Endothelial cell of umbilical vein (primary cell): ENCODE data around the gene ZSWIM4. TPM values are rescaled to one million over a fixed set of nuclear protein-coding genes. Genes with fewer than 3 reads are reported as not detected.

Experiments used
- BruUV-seq: library from RNA; stranded (reverse); fragments of 400-500 nt; replicated peaks from 2 replicates; lab custom pipeline; 2021; lab: Mats Ljungman, UMichigan
- CTCF ChIA-PET: fragments of 300-600, 350-600 bp; sonication (Branson Sonifier 250); formaldehyde crosslinking; loops from one replicate; lab custom pipeline; 2021; ENCODE audit warnings: antibody characterized with exemption, inconsistent platforms; lab: Charles Lee
- POLR2A ChIA-PET: fragments of 300-600, 350-600 bp; sonication (Branson Sonifier 250); formaldehyde crosslinking; loops from one replicate; lab custom pipeline; 2021; ENCODE audit warnings: antibody characterized with exemption, inconsistent platforms; lab: Charles Lee
- DNase-seq: peaks from one replicate; pipeline ENCODE4 v3.0.0-alpha.2; 2011; ENCODE audit warnings: low read depth, low spot score
- FAIRE-seq: peaks from 2 replicates; lab custom pipeline; 2011; peaks lifted over from hg19 to GRCh38; lab: Jason Lieb, UNC
- H2AFZ ChIP-seq: 2 replicates; pipeline ENCODE4 v1.6.0; 2012; ENCODE audit warnings: low read depth, low read length, control low read depth, inconsistent platforms
- H3K27ac ChIP-seq: 2 replicates; pipeline ENCODE4 v1.5.1; 2011; ENCODE audit warnings: low read depth, mild to moderate bottlenecking, control low read depth, low read length, moderate library complexity; ENCODE audit not compliant: insufficient read depth
- H3K27me3 ChIP-seq, 2 experiments: 2 replicates each; pipeline versions ENCODE4 v1.6.0 to v1.6.1; 2011; ENCODE audit warnings: low read length in 2 of 2, mixed read lengths in 1 of 2; ENCODE audit not compliant: control insufficient read depth in 2 of 2, insufficient read depth in 2 of 2
- H3K36me3 ChIP-seq, 2 experiments: 2 replicates in 1 of 2; 3 replicates in 1 of 2; pipeline ENCODE4 v1.5.1; 2011; ENCODE audit warnings: low read length in 2 of 2, mild to moderate bottlenecking in 1 of 2, moderate library complexity in 1 of 2; ENCODE audit not compliant: control insufficient read depth in 2 of 2, insufficient read depth in 2 of 2; ENCODE audit errors: extremely low read depth in 1 of 2
- H3K4me1 ChIP-seq: 3 replicates; pipeline ENCODE4 v1.5.1; 2011; ENCODE audit warnings: mild to moderate bottlenecking, low read length; ENCODE audit not compliant: control insufficient read depth, insufficient read depth; ENCODE audit errors: extremely low read depth
- H3K4me2 ChIP-seq: 2 replicates; pipeline ENCODE4 v1.6.1; 2011; ENCODE audit warnings: low read length, control low read depth, mixed read lengths; ENCODE audit not compliant: insufficient read depth
- H3K4me3 ChIP-seq, 3 experiments: fragments of 200-600 bp in 1 of 3; sonication (generic), shearing (Covaris generic) in 1 of 3; replicated peaks in 1 of 3; 2 replicates each; pipeline ENCODE4 v1.5.1; 2011 to 2016; ENCODE audit warnings: control low read depth in 3 of 3, low read length in 3 of 3, mild to moderate bottlenecking in 2 of 3, inconsistent platforms in 1 of 3, low read depth in 1 of 3, moderate library complexity in 1 of 3; ENCODE audit not compliant: insufficient read depth in 1 of 3
- H3K79me2 ChIP-seq: 2 replicates; pipeline ENCODE4 v1.6.0; 2012; ENCODE audit warnings: low read length, inconsistent platforms; ENCODE audit not compliant: control insufficient read depth, insufficient read depth
- H3K9ac ChIP-seq: replicated peaks from 2 replicates; pipeline ENCODE3; 2011; ENCODE audit warnings: low read length, control low read depth; ENCODE audit not compliant: insufficient read depth; ENCODE audit errors: extremely low read depth
- H3K9me1 ChIP-seq: replicated peaks from 3 replicates; pipeline ENCODE4 v1.6.0; 2011; ENCODE audit warnings: mild to moderate bottlenecking, low read length; ENCODE audit not compliant: control insufficient read depth, insufficient read depth; ENCODE audit errors: extremely low read depth
- H3K9me3 ChIP-seq: replicated peaks from 2 replicates; pipeline ENCODE4 v1.5.1; 2012; ENCODE audit warnings: low read length, inconsistent platforms; ENCODE audit not compliant: control insufficient read depth, insufficient read depth
- H4K20me1 ChIP-seq: replicated peaks from 2 replicates; pipeline ENCODE3; 2011; ENCODE audit warnings: mild to moderate bottlenecking, low read length; ENCODE audit not compliant: control insufficient read depth, insufficient read depth; ENCODE audit errors: extremely low read depth
- EZH2 ChIP-seq: IDR thresholded peaks from 2 replicates; pipeline ENCODE4 v1.6.1; 2012; ENCODE audit warnings: borderline replicate concordance, low read depth, mild to moderate bottlenecking, moderate library complexity, low read length, inconsistent platforms; ENCODE audit not compliant: severe bottlenecking
- FOS ChIP-seq: IDR thresholded peaks from 2 replicates; pipeline ENCODE4 v1.6.1; 2011; ENCODE audit warnings: mild to moderate bottlenecking, low read length, moderate library complexity, borderline replicate concordance; ENCODE audit not compliant: insufficient read depth
- GATA2 ChIP-seq: IDR thresholded peaks from 2 replicates; pipeline ENCODE4 v1.7.0; 2011; ENCODE audit warnings: low read depth, mild to moderate bottlenecking, moderate library complexity, mixed read lengths, low read length; ENCODE audit not compliant: insufficient read length, insufficient read depth
- JUN ChIP-seq: IDR thresholded peaks from 2 replicates; pipeline ENCODE4 v1.6.1; 2011; ENCODE audit warnings: borderline replicate concordance, low read depth; ENCODE audit not compliant: insufficient read length, insufficient read depth
- MAX ChIP-seq: IDR thresholded peaks from 2 replicates; pipeline ENCODE4 v1.6.1; 2011; ENCODE audit not compliant: insufficient read depth, insufficient read length
- MYC ChIP-seq: IDR thresholded peaks from one replicate; pipeline ENCODE4 v1.6.1; 2011; ENCODE audit warnings: mild to moderate bottlenecking, low read depth, low read length
- POLR2A ChIP-seq: IDR thresholded peaks from 2 replicates; pipeline ENCODE4 v1.6.1; 2012; ENCODE audit warnings: low read depth, mild to moderate bottlenecking, control low read depth, low read length
- POLR2AphosphoS5 ChIP-seq: IDR thresholded peaks from 2 replicates; pipeline ENCODE4 v1.6.1; 2012; ENCODE audit warnings: low read depth, mild to moderate bottlenecking, control low read depth, low read length, moderate library complexity; ENCODE audit not compliant: insufficient read depth
- dilution Hi-C: fragments of 300-500 bp; cut with MboI; formaldehyde crosslinking; loops from one replicate; pipeline ENCODE4 v1.15.0; 2019; ENCODE audit warnings: low sequenced_read_pairs; ENCODE audit not compliant: extremely low pct_ligation_motif_present
- intact Hi-C: fragments of 100-400 bp; cut with micrococcal nuclease; formaldehyde crosslinking; loops from one replicate; pipeline ENCODE4 v1.10.0; 2022
- polyA plus RNA-seq, 4 experiments: library from polyadenylated mRNA; depleted of rRNA in 3 of 4; stranded (reverse) in 3 of 4; unstranded in 1 of 4; fragments of >200 nt; gene quantifications; 2 replicates each; pipeline versions ENCODE4 v1.2.1 to v1.2.3, GENCODE V29; 2011 to 2012; ENCODE audit warnings: missing spikeins in 1 of 4
- total RNA-seq: library from RNA; stranded (reverse); gene quantifications from 2 replicates; pipeline ENCODE4 v1.2.3, GENCODE V29; 2021
- TF ChIP-seq, protein P1 (sequence below), 2 donors: IDR thresholded peaks; 1 replicate in 1 of 2; 2 replicates in 1 of 2; pipeline ENCODE4 v1.5.1; 2011; ENCODE audit warnings: low read length in 2 of 2, mild to moderate bottlenecking in 2 of 2, moderate library complexity in 2 of 2, control low read depth in 1 of 2, inconsistent platforms in 1 of 2, low read depth in 1 of 2; ENCODE audit not compliant: insufficient read depth in 1 of 2; ENCODE audit errors: extremely low read depth in 1 of 2

Gene ZSWIM4
- total and polyA plus RNA-seq, 2 donors (not counting 3 experiments of a cell fraction or from before 2014, with no cell fraction given): 12.7 to 26.6 TPM

DNA sequence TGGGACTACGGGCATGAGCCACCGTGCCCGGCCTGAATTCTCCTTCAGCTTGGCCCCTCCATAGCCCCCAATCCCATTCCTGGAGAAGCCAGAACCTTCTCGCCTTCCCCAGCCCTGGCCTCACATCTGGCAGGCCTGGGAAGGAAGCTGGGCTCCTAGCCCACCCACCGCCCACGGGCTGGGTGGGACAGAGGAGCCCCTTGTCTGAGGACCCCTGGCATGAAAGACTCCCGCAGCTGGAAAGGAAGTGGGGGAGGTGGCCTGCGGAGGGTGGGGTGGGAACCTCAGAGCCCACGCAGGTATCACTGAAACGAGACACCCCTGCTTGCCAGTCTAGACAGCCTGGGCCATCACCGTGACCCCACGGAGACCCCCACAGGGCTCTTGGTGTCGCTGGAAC is 74.0 kb downstream of the ZSWIM4 start:
- no peak overlapping the region for H3K4me3 ChIP-seq
- H3K27ac ChIP-seq: no peak overlapping the region
- no peaks in the 10 kb centered on the region for H3K27me3 ChIP-seq
- ChIA-PET POLR2A (no interaction called here), CTCF (no interaction called here)
- no peaks in the 10 kb centered on the region for H4K20me1 ChIP-seq
- BruUV-seq: no TSS peak
- no peaks in the 10 kb centered on the region for H3K79me2 ChIP-seq
- TF ChIP-seq GATA2 (no peak), MYC (no peak), EZH2 (no peak), POLR2A (no peak)
- peaks cover 6% of the 10 kb centered on the region for H3K4me1 ChIP-seq
- dilution Hi-C loops (no loop called here), intact Hi-C loops (no loop called here)
- no peaks in the 10 kb centered on the region for H3K9me3 ChIP-seq
- no peak overlapping the region for H3K9ac ChIP-seq
- H3K4me2 ChIP-seq: no peak overlapping the region
- H2AFZ ChIP-seq: no peak overlapping the region
- DNase-seq (no peak), FAIRE-seq (no peak)
- no peaks in the 10 kb centered on the region for H3K9me1 ChIP-seq
- H3K36me3 ChIP-seq: no peaks in the 10 kb centered on the region

- FAIRE-seq: no peak
- dilution Hi-C loops: no loop called here
- ChIA-PET CTCF (interaction anchor here (1.3 to 1.5 kb wide), 2 partner anchors 8 to 202 kb away, joined by 4 read pairs; partner anchors contain the start of gene MISP3), POLR2A (no interaction called here)
- Histone ChIP-seq H4K20me1 (no peaks in the 10 kb centered on the region), H3K27ac (no peak overlapping the region), H3K79me2 (no peaks in the 10 kb centered on the region), H3K9me1 (no peaks in the 10 kb centered on the region), H3K9ac (no peak overlapping the region), H3K36me3 (no peaks in the 10 kb centered on the region), H3K27me3 (no peaks in the 10 kb centered on the region), H3K4me1 (peaks cover 6% of the 10 kb centered on the region), H3K4me3 (no peak overlapping the region), H3K4me2 (no peak overlapping the region), H3K9me3 (no peaks in the 10 kb centered on the region), H2AFZ (no peak overlapping the region)
- TF ChIP-seq GATA2: no peak
- no peak for TF ChIP-seq FOS
- no peak for TF ChIP-seq POLR2A
- no peak for TF ChIP-seq EZH2
- no peak for TF ChIP-seq JUN
- TF ChIP-seq MYC: no peak
- TF ChIP-seq, protein P1, sequence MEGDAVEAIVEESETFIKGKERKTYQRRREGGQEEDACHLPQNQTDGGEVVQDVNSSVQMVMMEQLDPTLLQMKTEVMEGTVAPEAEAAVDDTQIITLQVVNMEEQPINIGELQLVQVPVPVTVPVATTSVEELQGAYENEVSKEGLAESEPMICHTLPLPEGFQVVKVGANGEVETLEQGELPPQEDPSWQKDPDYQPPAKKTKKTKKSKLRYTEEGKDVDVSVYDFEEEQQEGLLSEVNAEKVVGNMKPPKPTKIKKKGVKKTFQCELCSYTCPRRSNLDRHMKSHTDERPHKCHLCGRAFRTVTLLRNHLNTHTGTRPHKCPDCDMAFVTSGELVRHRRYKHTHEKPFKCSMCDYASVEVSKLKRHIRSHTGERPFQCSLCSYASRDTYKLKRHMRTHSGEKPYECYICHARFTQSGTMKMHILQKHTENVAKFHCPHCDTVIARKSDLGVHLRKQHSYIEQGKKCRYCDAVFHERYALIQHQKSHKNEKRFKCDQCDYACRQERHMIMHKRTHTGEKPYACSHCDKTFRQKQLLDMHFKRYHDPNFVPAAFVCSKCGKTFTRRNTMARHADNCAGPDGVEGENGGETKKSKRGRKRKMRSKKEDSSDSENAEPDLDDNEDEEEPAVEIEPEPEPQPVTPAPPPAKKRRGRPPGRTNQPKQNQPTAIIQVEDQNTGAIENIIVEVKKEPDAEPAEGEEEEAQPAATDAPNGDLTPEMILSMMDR (IDR thresholded peaks at IDR 0.05; ENCODE audit: extremely low read depth in 1 of 2, insufficient read depth in 1 of 2, low read depth in 1 of 2, low read length in 2 of 2): no peak
- TF ChIP-seq POLR2AphosphoS5: no peak
- no peak for TF ChIP-seq MAX
- BruUV-seq: no TSS peak
- intact Hi-C loops: no loop called here
- DNase-seq: no peak
These were observed 75.6 kb downstream of the ZSWIM4 start for GRCh38 chr19:13870873-13871272.
